Measurements from ENCODE around the gene LRG1.

GRCh38 chr19:4493104-4493928 is 46.5 kb downstream of the LRG1 start:
- TF ChIP-seq REST (IDR thresholded peaks at IDR 0.05; ENCODE audit: borderline replicate concordance) (no peak), CTCF (IDR thresholded peaks at IDR 0.05; ENCODE audit: poor library complexity, severe bottlenecking) (no peak), POLR2AphosphoS5 (IDR thresholded peaks at IDR 0.05) (no peak), TAF1 (IDR thresholded peaks at IDR 0.05; ENCODE audit: low read depth) (no peak), EZH2 (IDR thresholded peaks at IDR 0.05; ENCODE audit: borderline replicate concordance, insufficient read depth, low read length, poor library complexity, severe bottlenecking) (no peak), EP300 (conservative IDR thresholded peaks at IDR 0.05; ENCODE audit: poor library complexity, severe bottlenecking) (no peak), MXI1 (conservative IDR thresholded peaks at IDR 0.05; ENCODE audit: poor library complexity, severe bottlenecking) (no peak), SMC3 (conservative IDR thresholded peaks at IDR 0.05; ENCODE audit: poor library complexity) (no peak)

Data from neural cell (in vitro differentiated cells).